A549 (cell line): ENCODE data around the gene OTOP2. TPM values are rescaled to one million over a fixed set of nuclear protein-coding genes. Genes with fewer than 3 reads are reported as not detected.

Source experiments
- ATAC-seq, 2 experiments: fragments of 200-7000 bp in 1 of 2; fragments of >200 bp in 1 of 2; cut with Nextera tagmentation in 1 of 2; cut with Tn5 transposase in 1 of 2; 3 replicates each; pipeline versions ENCODE4 v1.8.0 to v1.9.1; 2018 to 2020; ENCODE audit warnings: mild to moderate bottlenecking in 1 of 2, moderate library complexity in 1 of 2
- CTCF ChIA-PET: fragments of 300-600 bp; sonication (Branson Sonifier 250); formaldehyde crosslinking; extraction: SDS; loops from one replicate; lab custom pipeline; 2021; ENCODE audit warnings: antibody characterized with exemption, inconsistent platforms; lab: Yijun Ruan, JAX
- POLR2A ChIA-PET: fragments of 350-600 bp; formaldehyde crosslinking; extraction: SDS; loops from one replicate; lab custom pipeline; 2021; ENCODE audit warnings: antibody characterized with exemption, inconsistent platforms; lab: Yijun Ruan, JAX
- DNase-seq, 2 experiments: peaks; one replicate each; pipeline versions ENCODE4 v3.0.0 to v3.0.0-alpha.2; 2011 to 2016; ENCODE audit warnings: low read depth in 1 of 2, low spot score in 1 of 2
- FAIRE-seq: peaks from 2 replicates; lab custom pipeline; 2011; peaks lifted over from hg19 to GRCh38; lab: Jason Lieb, UNC
- H3K27ac ChIP-seq, 2 experiments: fragments of >200 bp; sonication (Bioruptor Twin); formaldehyde crosslinking; 3 replicates each; pipeline ENCODE4 v1.5.1; 2016 to 2017
- H3K4me1 ChIP-seq: fragments of >200 bp; sonication (Bioruptor Twin); formaldehyde crosslinking; 3 replicates; pipeline ENCODE4 v1.6.1; 2016
- H3K4me2 ChIP-seq: fragments of >200 bp; sonication (Bioruptor Twin); formaldehyde crosslinking; 3 replicates; pipeline ENCODE4 v1.6.1; 2016
- H3K4me3 ChIP-seq: fragments of >200 bp; sonication (Bioruptor Twin); formaldehyde crosslinking; 3 replicates; pipeline ENCODE4 v1.5.1; 2016
- H3K9me3 ChIP-seq: fragments of >200 bp; sonication (Bioruptor Twin); formaldehyde crosslinking; 3 replicates; pipeline ENCODE4 v1.6.1; 2016
- EHMT2 ChIP-seq: fragments of 200-600 bp; sonication (generic); IDR thresholded peaks from 2 replicates; pipeline ENCODE4 v1.6.1; 2016; ENCODE audit warnings: antibody characterized with exemption, low read depth, mild to moderate bottlenecking, moderate library complexity
- FOSB ChIP-seq: fragments of 250-450 bp; sonication (Bioruptor Pico); IDR thresholded peaks from 2 replicates; pipeline ENCODE4 v1.5.0; 2020; ENCODE audit warnings: mild to moderate bottlenecking, moderate library complexity
- HDAC2 ChIP-seq: fragments of 200-600 bp; sonication (generic); IDR thresholded peaks from 2 replicates; pipeline ENCODE4 v1.6.1; 2016
- HMGXB4 ChIP-seq: fragments of 250-450 bp; sonication (Bioruptor Pico); IDR thresholded peaks from 2 replicates; pipeline ENCODE4 v1.5.0; 2021; ENCODE audit warnings: mild to moderate bottlenecking, moderate library complexity, borderline replicate concordance
- HOXB5 ChIP-seq: fragments of 250-450 bp; sonication (Bioruptor Pico); IDR thresholded peaks from 2 replicates; pipeline ENCODE4 v1.5.0; 2020; ENCODE audit warnings: mild to moderate bottlenecking, moderate library complexity
- JUNB ChIP-seq: fragments of >200 bp; sonication (Bioruptor Twin); formaldehyde crosslinking; IDR thresholded peaks from 2 replicates; pipeline ENCODE4 v1.6.1; 2016
- KDM1A ChIP-seq: fragments of 200-600 bp; sonication (generic); IDR thresholded peaks from 2 replicates; pipeline ENCODE4 v1.6.1; 2016; ENCODE audit warnings: low read depth, mild to moderate bottlenecking
- KDM5A ChIP-seq: fragments of 200-600 bp; sonication (generic); IDR thresholded peaks from 2 replicates; pipeline ENCODE4 v1.6.1; 2016; ENCODE audit warnings: antibody characterized with exemption, mild to moderate bottlenecking
- MAFK ChIP-seq: fragments of 450-650 bp; IDR thresholded peaks from 2 replicates; pipeline ENCODE4 v1.6.1; 2014; ENCODE audit not compliant: partially characterized antibody
- MAZ ChIP-seq: fragments of 150-350 bp; IDR thresholded peaks from 2 replicates; pipeline ENCODE4 v1.6.1; 2014; ENCODE audit warnings: antibody characterized with exemption, low read depth, low read length, borderline replicate concordance
- NFE2L2 ChIP-seq: fragments of 150-350 bp; conservative IDR thresholded peaks from 2 replicates; pipeline ENCODE4 v1.6.1; 2014; ENCODE audit warnings: low read length
- NPAS2 ChIP-seq: fragments of 250-450 bp; sonication (Bioruptor Pico); IDR thresholded peaks from 2 replicates; pipeline ENCODE4 v1.8.0; 2022; ENCODE audit warnings: mild to moderate bottlenecking, moderate library complexity, borderline replicate concordance
- POLR2AphosphoS2 ChIP-seq: conservative IDR thresholded peaks from 2 replicates; pipeline ENCODE4 v1.6.1; 2012; ENCODE audit warnings: low read length, improper control_type of control experiment, inconsistent platforms
- RARB ChIP-seq: fragments of 250-450 bp; sonication (Bioruptor Pico); IDR thresholded peaks from 2 replicates; pipeline ENCODE4 v1.8.0; 2021; ENCODE audit warnings: mild to moderate bottlenecking, moderate library complexity
- RCOR1 ChIP-seq: fragments of 150-350 bp; IDR thresholded peaks from 2 replicates; pipeline ENCODE4 v1.6.1; 2014; ENCODE audit warnings: antibody characterized with exemption, low read length, low read depth
- RFX5 ChIP-seq: fragments of 450-650 bp; IDR thresholded peaks from 2 replicates; pipeline ENCODE4 v1.7.1; 2014; ENCODE audit warnings: antibody characterized with exemption, mild to moderate bottlenecking, moderate library complexity
- SMC3 ChIP-seq: fragments of >200 bp; sonication (Bioruptor Twin); formaldehyde crosslinking; IDR thresholded peaks from 3 replicates; pipeline ENCODE4 v1.6.1; 2018; ENCODE audit warnings: inconsistent platforms
- SREBF2 ChIP-seq: fragments of 450-650 bp; IDR thresholded peaks from 2 replicates; pipeline ENCODE4 v1.6.1; 2014; ENCODE audit warnings: mild to moderate bottlenecking, moderate library complexity
- TFCP2L1 ChIP-seq: fragments of 250-450 bp; sonication (Bioruptor Pico); IDR thresholded peaks from 2 replicates; pipeline ENCODE4 v1.5.0; 2021; ENCODE audit warnings: mild to moderate bottlenecking
- TP53 ChIP-seq: fragments of 250-450 bp; sonication (Bioruptor Pico); IDR thresholded peaks from 2 replicates; pipeline ENCODE4 v1.5.0; 2021; ENCODE audit warnings: mild to moderate bottlenecking, moderate library complexity
- USF2 ChIP-seq: fragments of 450-650 bp; IDR thresholded peaks from 2 replicates; pipeline ENCODE4 v1.6.1; 2014; ENCODE audit warnings: antibody characterized with exemption
- WGBS: methylation state at CpG from one replicate; pipeline ENCODE4 v1.1.6; 2017; ENCODE audit errors: missing lambda C conversion rate; 5-methylcytosine and 5-hydroxymethylcytosine counted together
- polyA plus RNA-seq, 4 experiments: library from polyadenylated mRNA; depleted of rRNA in 3 of 4; stranded (reverse); fragments of >200 nt; fragmentation: RNase III in 1 of 4; extraction: RNeasy Plus Mini Kit Qiagen cat#74134 plus additional on column Dnase treatment in 1 of 4; gene quantifications; 2 replicates in 3 of 4; 3 replicates in 1 of 4; pipeline ENCODE4 v1.2.3, GENCODE V29; 2011 to 2017
- TF ChIP-seq, protein P1 (sequence below): IDR thresholded peaks from 2 replicates; pipeline ENCODE4 v1.6.1; 2012; ENCODE audit warnings: low read depth, borderline replicate concordance

The OTOP2 gene
- polyA plus RNA-seq, 2 of the 4 experiments (the other 2 are of a cell fraction) = 0.06 TPM; not detected in 1

- no peak overlapping the region for H3K4me2 ChIP-seq
- no peak for DNase-seq
- ATAC-seq = peak; percentile 4 to 30; a peak in 4 of 6 replicates
- no peak overlapping the region for H3K4me3 ChIP-seq
- FAIRE-seq = no peak
- CTCF ChIA-PET = interaction anchor here (1.3 to 33.1 kb wide), 3 partner anchors 8 to 75 kb away, joined by 3 to 851 read pairs (median 8); partner anchors contain the start of gene GRIN2C
- no peak for TF ChIP-seq FOSB (CRISPR knock-in tag)
- no peak for TF ChIP-seq POLR2AphosphoS2
- TF ChIP-seq KDM1A = no peak
- no peak for TF ChIP-seq SMC3
- no peak for TF ChIP-seq SREBF2
- TF ChIP-seq USF2 = no peak
- TF ChIP-seq EHMT2 = no peak
- TF ChIP-seq HDAC2 = no peak
- TF ChIP-seq HMGXB4 (CRISPR knock-in tag) = no peak
- no peak for TF ChIP-seq RFX5
- TF ChIP-seq MAFK = no peak
- TF ChIP-seq HOXB5 = no peak
- TF ChIP-seq, protein P1, sequence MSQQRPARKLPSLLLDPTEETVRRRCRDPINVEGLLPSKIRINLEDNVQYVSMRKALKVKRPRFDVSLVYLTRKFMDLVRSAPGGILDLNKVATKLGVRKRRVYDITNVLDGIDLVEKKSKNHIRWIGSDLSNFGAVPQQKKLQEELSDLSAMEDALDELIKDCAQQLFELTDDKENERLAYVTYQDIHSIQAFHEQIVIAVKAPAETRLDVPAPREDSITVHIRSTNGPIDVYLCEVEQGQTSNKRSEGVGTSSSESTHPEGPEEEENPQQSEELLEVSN = no peak
- no peak for TF ChIP-seq JUNB
- no peak for TF ChIP-seq MAZ
- TF ChIP-seq NFE2L2 = no peak
- H3K27ac ChIP-seq = no peak overlapping the region
- POLR2A ChIA-PET = interaction anchor here (2.6 kb wide), 1 partner anchor 10 kb away, joined by 16 read pairs; the partner anchor contains the start of gene FDXR
- no peaks in the 10 kb centered on the region for H3K4me1 ChIP-seq
- no peaks in the 10 kb centered on the region for H3K9me3 ChIP-seq
- WGBS = 55% methylated on average over 20 of the region's 20 CpGs
Measured at GRCh38 chr17:74882517-74883240, 41.4 kb upstream of the OTOP2 start.

- 88% methylated on average over 15 of the region's 15 CpGs for WGBS
- H3K4me3 ChIP-seq = no peak overlapping the region
- POLR2A ChIA-PET = interaction anchor here (2.6 kb wide), 1 partner anchor 10 kb away, joined by 16 read pairs; the partner anchor contains the start of gene FDXR
- H3K4me2 ChIP-seq = no peak overlapping the region
- ATAC-seq (no peak), DNase-seq (no peak)
- TF ChIP-seq TFCP2L1 (CRISPR knock-in tag) (no peak), RCOR1 (no peak), HOXB5 (no peak), TP53 (CRISPR knock-in tag) (no peak), RARB (CRISPR knock-in tag) (no peak), KDM5A (no peak), NPAS2 (CRISPR knock-in tag) (no peak)
- TF ChIP-seq, all 56 proteins: peak for 0
- CTCF ChIA-PET = interaction anchor here (33.1 kb wide), 1 partner anchor 31 kb away, joined by 851 read pairs; the partner anchor contains the start of gene GRIN2C
- Histone ChIP-seq H3K9me3 (no peaks in the 10 kb centered on the region), H3K27ac (no peak overlapping the region), H3K4me1 (no peaks in the 10 kb centered on the region)
- FAIRE-seq = no peak
Measured at GRCh38 chr17:74883241-74883745, 40.8 kb upstream of the OTOP2 start.
